ENCODE data around the gene ASPN. TPM values are rescaled to one million over a fixed set of nuclear protein-coding genes. Genes with fewer than 3 reads are reported as not detected.

ASPN gene
- polyA plus RNA-seq, 1 donor from 2014 or later, result not detected

DNA sequence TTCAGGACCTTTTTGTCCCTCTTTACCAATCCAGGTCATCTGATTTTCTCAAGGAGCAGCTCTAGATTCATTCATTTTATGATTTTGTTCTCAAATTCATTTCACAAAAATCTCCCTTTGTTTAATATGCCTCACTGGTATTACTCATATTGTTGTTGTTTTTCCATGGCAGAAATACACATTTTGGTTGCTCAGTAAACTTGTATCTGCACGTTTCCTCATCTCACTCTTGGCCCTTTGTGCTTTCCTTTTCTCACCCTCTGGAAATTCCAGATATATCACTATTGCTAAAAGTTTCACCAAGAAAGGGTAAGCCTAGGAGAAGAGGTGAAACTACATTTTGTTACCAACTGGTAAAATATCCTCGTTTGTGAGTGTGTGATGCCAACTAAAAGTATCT lies 14.8 kb downstream of the ASPN start:
- Mint-ChIP-seq H3K4me3 (no peak overlapping the region), H3K27me3 (no peaks in the 10 kb centered on the region), H3K4me1 (no peaks in the 10 kb centered on the region), H3K36me3 (no peaks in the 10 kb centered on the region), H3K9me3 (no peaks in the 10 kb centered on the region), H3K27ac (no peak overlapping the region)

DNA sequence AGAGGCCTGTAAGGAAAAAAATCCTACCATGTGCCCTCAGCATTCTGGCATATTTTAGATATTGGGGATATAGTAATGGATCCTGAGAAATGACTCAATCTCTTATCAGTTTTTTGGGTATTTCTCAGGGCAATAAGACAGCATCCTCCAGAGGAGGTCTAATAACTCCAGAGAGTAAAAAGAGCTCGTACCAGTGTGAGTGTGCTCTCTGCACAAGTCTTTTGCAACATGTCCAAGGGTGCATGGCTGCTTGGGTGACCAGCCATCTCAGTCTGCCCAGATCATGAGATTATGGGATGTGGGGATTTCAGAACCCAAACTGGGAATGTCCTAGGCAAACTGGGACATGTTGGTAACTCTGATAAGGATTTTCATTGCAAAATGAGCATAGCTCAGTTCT lies 15.3 kb downstream of the ASPN start:
- Mint-ChIP-seq H3K27ac (no peak overlapping the region), H3K9me3 (no peaks in the 10 kb centered on the region), H3K27me3 (no peaks in the 10 kb centered on the region), H3K4me3 (no peak overlapping the region), H3K36me3 (no peaks in the 10 kb centered on the region), H3K4me1 (no peaks in the 10 kb centered on the region)

DNA sequence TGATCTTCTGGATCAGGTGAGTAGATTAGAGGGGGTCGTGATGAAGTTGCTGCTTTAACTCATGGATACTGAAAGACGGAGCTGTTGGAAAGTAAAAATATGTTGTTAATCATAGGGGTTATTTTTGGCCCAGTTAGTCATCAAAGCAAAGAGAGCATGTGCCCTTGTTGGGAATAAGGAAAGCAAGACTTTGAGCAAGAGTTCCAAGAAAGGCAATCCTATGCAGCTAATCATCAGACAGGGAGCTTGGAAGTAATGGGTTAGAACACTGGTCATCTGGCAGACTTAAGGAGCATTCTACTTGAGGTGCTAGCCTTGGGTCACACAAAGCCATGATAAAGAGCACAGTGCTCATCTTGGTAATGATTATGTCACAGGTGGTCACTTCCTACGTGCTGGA lies 18.3 kb downstream of the ASPN start:
- no peaks in the 10 kb centered on the region for H3K27me3 Mint-ChIP-seq
- H3K9me3 Mint-ChIP-seq, result no peaks in the 10 kb centered on the region
- H3K4me1 Mint-ChIP-seq, result no peaks in the 10 kb centered on the region
- no peak overlapping the region for H3K4me3 Mint-ChIP-seq
- H3K27ac Mint-ChIP-seq, result no peak overlapping the region
- H3K36me3 Mint-ChIP-seq, result no peaks in the 10 kb centered on the region

DNA sequence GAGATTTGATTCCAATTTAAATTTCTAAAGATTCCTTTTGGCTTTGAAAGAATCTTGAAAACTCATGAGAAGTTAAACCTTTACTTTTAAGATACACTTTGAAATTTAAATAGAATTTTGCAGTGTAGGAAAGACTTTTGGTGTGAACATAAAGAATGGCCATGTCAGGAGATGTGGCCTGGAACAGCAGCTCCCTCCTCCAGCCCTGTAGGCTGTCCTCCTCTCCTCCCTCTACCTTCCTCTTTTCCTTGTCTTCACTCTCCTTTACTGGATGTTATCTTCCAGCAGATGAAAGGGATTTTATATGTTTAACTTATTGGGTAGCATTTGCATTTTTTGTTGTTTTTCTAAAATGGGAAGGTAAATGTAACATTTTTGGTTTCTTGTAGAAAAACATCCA lies 18.9 kb downstream of the ASPN start:
- no peak overlapping the region for H3K4me3 Mint-ChIP-seq
- H3K27me3 Mint-ChIP-seq, result no peaks in the 10 kb centered on the region
- H3K4me1 Mint-ChIP-seq, result no peaks in the 10 kb centered on the region
- H3K9me3 Mint-ChIP-seq, result no peaks in the 10 kb centered on the region
- no peak overlapping the region for H3K27ac Mint-ChIP-seq
- no peaks in the 10 kb centered on the region for H3K36me3 Mint-ChIP-seq

DNA sequence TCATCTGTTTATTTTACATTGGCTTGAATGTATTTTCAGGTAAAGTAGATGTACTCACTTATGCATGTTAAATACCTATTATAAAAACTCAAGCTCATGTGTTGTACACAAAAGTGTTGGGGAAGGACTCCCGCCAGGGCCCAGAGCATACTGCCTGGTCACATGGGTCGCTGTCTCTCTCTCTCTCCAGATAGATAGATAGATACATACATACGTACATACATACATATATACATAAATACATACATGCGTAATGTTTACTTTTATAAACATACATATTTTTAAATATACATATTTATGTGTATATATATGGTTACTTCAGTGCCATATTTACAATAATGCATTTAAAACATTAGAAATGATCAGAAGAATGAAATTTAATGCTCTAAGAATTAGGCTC lies 24.7 kb downstream of the ASPN start:
- Mint-ChIP-seq H3K4me1 (no peaks in the 10 kb centered on the region), H3K4me3 (no peak overlapping the region), H3K9me3 (no peaks in the 10 kb centered on the region), H3K27me3 (no peaks in the 10 kb centered on the region), H3K36me3 (no peaks in the 10 kb centered on the region), H3K27ac (no peak overlapping the region)

DNA sequence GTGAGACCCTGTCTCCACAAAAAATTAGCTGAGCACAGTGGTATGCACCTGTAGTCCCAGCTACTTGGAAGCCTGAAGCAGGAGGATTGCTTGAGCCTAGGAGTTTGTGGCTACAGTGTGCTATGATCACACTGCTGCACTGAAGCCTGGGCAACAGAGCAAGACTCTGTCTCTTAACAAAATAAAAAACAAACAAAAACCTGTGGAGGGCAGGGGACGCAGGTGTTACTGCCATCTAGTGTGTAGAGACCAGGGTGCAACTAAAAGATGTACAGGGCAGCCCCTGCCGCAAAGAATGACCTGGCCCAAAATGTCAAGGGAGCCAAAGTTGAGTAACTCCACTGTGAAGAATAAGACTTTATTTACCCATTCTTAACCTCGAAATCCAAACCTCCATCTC lies 27.1 kb downstream of the ASPN start:
- no peak overlapping the region for H3K27ac Mint-ChIP-seq
- no peaks in the 10 kb centered on the region for H3K4me1 Mint-ChIP-seq
- no peaks in the 10 kb centered on the region for H3K27me3 Mint-ChIP-seq
- no peak overlapping the region for H3K4me3 Mint-ChIP-seq
- H3K36me3 Mint-ChIP-seq, result no peaks in the 10 kb centered on the region
- H3K9me3 Mint-ChIP-seq, result no peaks in the 10 kb centered on the region

DNA sequence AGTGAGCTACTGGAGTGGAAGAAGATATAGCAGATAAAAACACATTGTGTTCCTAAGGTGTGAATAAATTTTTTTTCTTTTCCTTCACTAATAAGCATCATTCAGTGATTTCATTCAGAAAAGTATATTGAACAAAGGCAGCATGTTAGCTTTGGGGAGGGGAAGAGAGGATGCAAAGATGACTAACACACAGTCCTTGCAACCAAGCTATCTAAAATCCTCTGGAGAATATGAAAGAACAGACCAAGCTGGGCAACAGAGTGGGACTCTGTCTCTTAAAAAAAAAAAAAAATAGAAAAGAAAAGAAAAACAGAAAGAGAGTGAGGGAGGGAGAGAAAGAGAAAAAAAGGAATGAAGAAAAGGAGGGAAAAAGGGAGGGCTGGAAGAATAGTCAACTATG lies 35.8 kb downstream of the ASPN start:
- Mint-ChIP-seq H3K27ac (no peak overlapping the region), H3K36me3 (no peaks in the 10 kb centered on the region), H3K9me3 (no peaks in the 10 kb centered on the region), H3K27me3 (no peaks in the 10 kb centered on the region), H3K4me1 (no peaks in the 10 kb centered on the region), H3K4me3 (no peak overlapping the region)

DNA sequence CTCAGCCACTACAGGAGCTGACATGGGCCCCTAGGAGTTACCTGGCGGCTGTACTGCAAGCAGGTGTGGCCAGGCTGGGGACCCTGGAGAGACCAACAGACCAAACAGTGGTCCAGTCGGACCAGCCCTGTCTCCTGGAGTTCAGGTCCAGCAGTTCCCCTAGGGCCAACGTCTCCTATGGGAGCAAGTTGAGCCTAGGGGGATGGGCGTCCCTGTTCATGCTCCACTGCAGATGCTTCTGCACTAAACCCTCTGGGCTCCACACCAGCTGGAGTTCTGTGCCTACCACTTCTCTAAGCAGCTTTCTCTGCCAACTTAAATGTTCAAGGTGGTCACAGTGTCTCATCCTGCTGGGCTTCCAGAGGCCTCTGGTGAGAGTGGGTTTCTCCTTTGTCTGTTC lies 37.5 kb downstream of the ASPN start:
- Mint-ChIP-seq H3K27me3 (no peaks in the 10 kb centered on the region), H3K27ac (no peak overlapping the region), H3K36me3 (no peaks in the 10 kb centered on the region), H3K4me3 (no peak overlapping the region), H3K4me1 (peaks cover 0 to 2% (median 2%) of the 10 kb centered on the region in 3 donors), H3K9me3 (no peaks in the 10 kb centered on the region)

DNA sequence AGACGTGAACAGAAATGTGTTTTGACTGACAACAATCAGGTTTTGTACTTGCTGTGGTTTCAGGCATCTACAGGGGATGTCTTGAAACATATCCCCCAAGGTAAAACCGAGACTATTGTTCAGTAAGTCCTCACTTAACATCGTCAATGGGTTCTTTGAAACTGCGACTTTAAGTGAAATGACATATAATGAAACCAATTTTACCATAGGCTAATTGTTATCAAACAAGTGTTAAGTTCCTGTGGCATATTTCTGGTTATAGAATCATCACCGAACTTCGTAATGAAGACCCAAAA lies 41.6 kb downstream of the ASPN start:
- H3K4me3 Mint-ChIP-seq, result no peak overlapping the region
- no peaks in the 10 kb centered on the region for H3K27me3 Mint-ChIP-seq
- H3K9me3 Mint-ChIP-seq, result no peaks in the 10 kb centered on the region
- H3K27ac Mint-ChIP-seq, result no peak overlapping the region
- no peaks in the 10 kb centered on the region for H3K36me3 Mint-ChIP-seq
- H3K4me1 Mint-ChIP-seq, result peaks cover 0 to 2% (median 2%) of the 10 kb centered on the region in 3 donors

DNA sequence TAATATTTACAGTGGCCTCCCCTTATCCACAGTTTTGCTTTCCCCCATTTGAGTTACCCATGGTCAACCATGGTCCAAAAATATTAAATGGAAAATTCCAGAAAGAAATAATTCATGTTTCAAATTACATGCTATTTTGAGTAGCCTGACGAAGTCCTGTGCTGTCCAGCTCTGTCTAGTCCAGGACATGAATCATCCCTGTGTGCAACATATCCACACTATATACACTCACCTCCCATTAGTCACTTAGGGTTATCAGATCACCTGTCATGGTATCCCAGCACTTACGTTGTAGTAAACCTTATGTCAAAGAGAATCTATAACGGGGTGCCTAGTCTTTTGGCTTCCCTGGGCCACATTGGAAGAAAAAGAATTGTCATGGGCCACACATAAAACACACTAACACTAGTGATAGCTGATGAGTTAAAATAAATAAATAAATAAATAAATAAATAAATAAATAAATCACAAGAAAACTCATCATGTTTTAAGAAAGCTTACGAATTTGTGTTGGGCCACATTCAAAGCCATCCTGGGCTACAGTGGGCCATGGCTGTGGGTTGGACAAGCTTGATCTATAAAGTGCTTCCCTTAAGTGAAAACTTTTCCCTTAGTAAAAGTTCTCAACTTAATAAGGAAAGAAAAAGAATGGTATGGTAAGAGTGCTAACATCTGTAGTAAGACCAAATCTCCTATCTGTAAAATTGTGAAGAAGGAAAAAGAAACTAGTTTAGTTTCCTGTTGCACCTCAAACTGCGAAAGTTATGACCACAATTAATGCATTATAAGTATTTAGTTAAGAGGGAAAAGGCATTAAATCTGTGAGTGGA lies 42.2 kb downstream of the ASPN start:
- Mint-ChIP-seq H3K4me1 (peaks cover 0 to 2% (median 2%) of the 10 kb centered on the region in 3 donors), H3K27me3 (no peaks in the 10 kb centered on the region), H3K4me3 (no peak overlapping the region), H3K36me3 (no peaks in the 10 kb centered on the region), H3K27ac (no peak overlapping the region), H3K9me3 (no peaks in the 10 kb centered on the region)

DNA sequence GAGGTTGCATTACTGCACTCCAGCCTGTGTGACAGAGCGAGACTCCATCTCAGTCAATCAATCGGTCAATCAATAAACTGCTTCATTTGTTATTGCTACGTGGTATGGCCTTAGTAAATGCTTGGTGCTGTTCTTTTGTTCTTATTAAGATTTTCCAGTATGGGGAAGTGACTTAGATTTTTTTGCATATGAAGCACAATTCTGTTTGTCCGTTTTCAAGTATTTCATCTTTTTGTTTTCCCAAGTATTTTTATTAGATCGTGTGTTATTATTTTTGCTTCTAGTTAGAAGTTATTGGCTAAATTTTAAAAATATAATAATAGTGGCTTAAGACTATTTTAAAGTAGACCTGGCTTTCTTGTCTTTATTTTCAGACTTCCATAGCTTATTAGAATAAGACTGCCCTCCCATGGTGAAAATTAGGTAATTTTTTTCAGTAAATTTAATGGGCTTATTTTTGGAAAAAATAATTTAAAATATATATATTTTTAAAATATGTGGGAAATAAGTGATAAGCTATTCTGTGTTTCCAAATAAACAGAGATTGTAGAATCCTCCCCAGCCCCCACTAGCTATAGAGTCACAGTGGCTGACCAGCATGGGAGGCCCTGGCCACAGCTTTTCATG lies 43.3 kb downstream of the ASPN start:
- no peaks in the 10 kb centered on the region for H3K27me3 Mint-ChIP-seq
- H3K4me1 Mint-ChIP-seq, result peaks cover 0 to 2% (median 2%) of the 10 kb centered on the region in 3 donors
- no peak overlapping the region for H3K4me3 Mint-ChIP-seq
- H3K27ac Mint-ChIP-seq, result no peak overlapping the region
- no peaks in the 10 kb centered on the region for H3K9me3 Mint-ChIP-seq
- no peaks in the 10 kb centered on the region for H3K36me3 Mint-ChIP-seq

DNA sequence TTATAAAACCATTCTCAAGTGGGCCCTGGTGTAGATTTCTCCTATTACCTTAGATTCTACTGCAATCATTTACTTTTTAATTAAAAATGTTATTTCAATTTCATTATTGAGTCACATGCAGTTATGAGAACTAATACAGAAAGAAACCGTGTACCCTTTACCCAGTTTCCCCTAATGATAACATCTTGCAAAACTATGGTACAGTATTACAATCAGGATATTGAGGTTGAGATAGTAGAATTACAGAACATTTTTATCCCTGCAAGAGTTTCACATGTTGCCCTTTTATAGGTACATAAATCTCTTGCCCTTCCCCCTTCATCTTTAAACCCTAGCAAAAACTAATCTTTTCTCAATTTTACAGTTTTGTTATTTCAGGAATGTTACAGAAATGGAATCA lies 47.0 kb downstream of the ASPN start:
- no peaks in the 10 kb centered on the region for H3K27me3 Mint-ChIP-seq
- no peaks in the 10 kb centered on the region for H3K9me3 Mint-ChIP-seq
- peaks cover 3% of the 10 kb centered on the region for H3K36me3 Mint-ChIP-seq
- H3K4me3 Mint-ChIP-seq, result no peak overlapping the region
- H3K4me1 Mint-ChIP-seq, result no peaks in the 10 kb centered on the region
- no peak overlapping the region for H3K27ac Mint-ChIP-seq

DNA sequence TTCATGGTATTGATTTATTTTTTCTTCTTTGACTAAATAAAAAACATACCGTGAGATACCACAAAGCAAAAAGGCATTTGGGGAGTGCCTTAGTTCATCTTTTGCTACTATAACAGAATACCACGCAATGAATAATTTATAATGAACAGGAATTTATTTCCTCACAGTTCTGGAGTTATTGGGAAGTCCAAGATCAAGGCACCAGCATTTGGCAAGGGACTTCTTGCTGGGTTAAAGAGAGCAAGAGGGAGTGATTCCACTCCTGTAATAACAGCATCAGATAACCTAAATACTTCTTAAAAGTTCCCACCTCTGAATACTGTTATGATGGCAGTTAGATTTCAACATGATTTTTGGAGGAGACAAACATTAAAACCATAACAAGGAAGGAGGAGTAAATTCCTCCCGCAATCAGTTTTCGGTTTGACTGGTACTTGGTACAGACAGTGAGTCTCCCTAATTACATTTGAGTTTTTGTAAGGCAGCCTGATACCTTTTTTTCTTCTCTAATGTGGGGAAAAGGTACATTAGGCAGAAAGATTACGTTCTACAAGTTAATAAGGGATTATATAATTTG lies 49.2 kb downstream of the ASPN start:
- H3K4me3 Mint-ChIP-seq, result no peak overlapping the region
- H3K4me1 Mint-ChIP-seq, result no peaks in the 10 kb centered on the region
- no peaks in the 10 kb centered on the region for H3K9me3 Mint-ChIP-seq
- H3K27me3 Mint-ChIP-seq, result no peaks in the 10 kb centered on the region
- no peak overlapping the region for H3K27ac Mint-ChIP-seq
- H3K36me3 Mint-ChIP-seq, result peaks cover 3% of the 10 kb centered on the region

DNA sequence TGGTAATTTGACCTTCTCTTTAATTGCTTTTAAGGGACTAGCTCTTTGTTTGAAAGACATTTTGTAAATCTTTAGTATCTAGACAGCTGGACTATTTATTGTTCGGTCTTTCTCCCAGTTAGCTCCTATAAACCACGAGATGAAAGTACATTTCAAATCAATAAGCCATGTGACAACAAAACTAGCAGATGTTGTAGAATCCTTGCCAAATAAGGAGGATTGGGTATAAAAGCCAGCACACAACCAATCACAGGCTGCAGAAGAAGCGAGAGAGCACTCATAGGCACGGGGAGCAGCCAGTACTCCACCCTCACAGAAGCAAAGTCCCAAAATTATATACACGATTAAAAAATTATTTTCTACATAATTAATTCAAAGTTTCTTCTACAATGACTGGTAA lies 50.0 kb downstream of the ASPN start:
- H3K4me1 Mint-ChIP-seq, result no peaks in the 10 kb centered on the region
- no peak overlapping the region for H3K27ac Mint-ChIP-seq
- H3K4me3 Mint-ChIP-seq, result no peak overlapping the region
- no peaks in the 10 kb centered on the region for H3K27me3 Mint-ChIP-seq
- H3K36me3 Mint-ChIP-seq, result peaks cover 3% of the 10 kb centered on the region
- H3K9me3 Mint-ChIP-seq, result no peaks in the 10 kb centered on the region

DNA sequence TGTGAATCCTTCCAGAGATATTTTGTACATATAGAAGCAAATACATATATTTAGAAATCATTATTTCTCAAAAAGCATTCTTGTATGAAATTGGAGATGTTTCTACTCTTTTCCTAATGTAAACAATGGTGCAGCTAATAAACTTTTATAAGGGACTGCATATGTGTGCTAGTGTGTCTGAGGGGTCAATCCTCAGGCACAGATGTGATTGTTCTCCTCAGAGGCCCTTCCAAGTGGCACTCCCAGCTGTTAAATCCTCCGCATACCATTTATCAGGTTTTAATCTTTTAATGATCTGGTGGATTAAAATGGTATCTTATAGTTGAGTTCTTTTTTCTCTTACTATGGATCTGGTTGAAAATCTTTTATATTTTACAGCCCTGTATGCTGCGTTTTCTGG lies 52.5 kb downstream of the ASPN start:
- H3K27me3 Mint-ChIP-seq, result no peaks in the 10 kb centered on the region
- H3K9me3 Mint-ChIP-seq, result no peaks in the 10 kb centered on the region
- no peak overlapping the region for H3K27ac Mint-ChIP-seq
- H3K4me1 Mint-ChIP-seq, result no peaks in the 10 kb centered on the region
- no peak overlapping the region for H3K4me3 Mint-ChIP-seq
- H3K36me3 Mint-ChIP-seq, result peaks cover 5% of the 10 kb centered on the region

DNA sequence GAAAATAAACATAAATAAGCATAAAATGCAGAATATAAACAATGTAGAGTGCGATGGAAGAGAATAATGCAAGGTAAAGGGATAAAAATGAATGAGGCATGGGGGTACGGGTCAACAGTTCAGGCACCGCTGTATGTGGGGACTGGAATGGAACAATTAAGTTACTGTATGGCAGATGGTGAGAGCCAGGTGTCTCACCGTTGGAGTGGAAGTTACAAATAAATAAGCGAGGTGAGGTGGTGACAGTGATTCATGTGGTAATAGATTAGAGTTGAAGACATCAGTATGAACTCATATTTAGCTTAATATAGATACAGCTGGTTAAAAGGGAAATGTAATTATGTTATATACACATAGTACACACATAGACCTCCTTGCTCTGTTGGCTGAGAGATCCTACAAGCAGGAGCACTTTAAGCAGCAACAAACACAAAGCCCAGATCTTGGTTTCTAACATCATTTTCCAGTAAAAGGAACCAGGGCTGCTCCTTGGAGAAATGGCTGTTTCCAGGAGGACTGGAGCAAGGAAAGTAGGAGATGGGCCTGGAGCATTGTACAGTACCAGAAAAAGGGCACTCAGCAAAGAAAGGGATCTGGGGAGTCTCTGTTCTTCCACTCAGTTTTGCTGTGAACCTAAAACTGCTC lies 55.7 kb downstream of the ASPN start:
- no peaks in the 10 kb centered on the region for H3K9me3 Mint-ChIP-seq
- H3K27me3 Mint-ChIP-seq, result no peaks in the 10 kb centered on the region
- H3K4me3 Mint-ChIP-seq, result no peak overlapping the region
- H3K27ac Mint-ChIP-seq, result no peak overlapping the region
- peaks cover 3% of the 10 kb centered on the region for H3K36me3 Mint-ChIP-seq
- H3K4me1 Mint-ChIP-seq, result no peaks in the 10 kb centered on the region

Measured in IgD-negative memory B cell (primary cell).